GM21786 (cell line): ENCODE measurements around the gene NPAS3.

Experiments
- ATAC-seq: cut with Tn5 transposase; IDR thresholded peaks from one replicate; pipeline ENCODE4 v1.9.1; 2021; ENCODE audit not compliant: unreplicated experiment

Gene NPAS3

GRCh38 chr14:33732175-33732574, 793.5 kb downstream of the NPAS3 start:
- no peak for ATAC-seq

DNA sequence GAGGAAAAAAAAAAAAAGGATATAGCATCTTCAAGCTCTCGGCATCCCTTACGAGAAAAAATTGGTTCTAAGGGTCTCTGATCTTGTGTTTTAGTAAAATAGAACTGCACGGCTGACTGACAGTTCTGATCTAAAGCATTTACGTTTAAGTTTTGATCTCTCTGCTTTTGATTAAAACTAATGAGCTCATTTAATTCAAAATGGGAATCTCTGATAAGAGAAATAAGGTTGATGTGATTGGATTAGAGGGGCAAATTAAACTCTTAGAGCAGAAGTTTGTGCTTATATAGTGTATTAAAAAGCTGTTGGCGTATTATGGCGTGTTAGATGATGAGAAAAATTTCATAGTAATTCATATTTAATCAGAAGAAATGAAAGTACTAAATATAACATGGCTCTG, 794.6 kb downstream of the NPAS3 start:
- no peak for ATAC-seq

GRCh38 chr14:33733721-33734120, 795.0 kb downstream of the NPAS3 start:
- no peak for ATAC-seq

DNA sequence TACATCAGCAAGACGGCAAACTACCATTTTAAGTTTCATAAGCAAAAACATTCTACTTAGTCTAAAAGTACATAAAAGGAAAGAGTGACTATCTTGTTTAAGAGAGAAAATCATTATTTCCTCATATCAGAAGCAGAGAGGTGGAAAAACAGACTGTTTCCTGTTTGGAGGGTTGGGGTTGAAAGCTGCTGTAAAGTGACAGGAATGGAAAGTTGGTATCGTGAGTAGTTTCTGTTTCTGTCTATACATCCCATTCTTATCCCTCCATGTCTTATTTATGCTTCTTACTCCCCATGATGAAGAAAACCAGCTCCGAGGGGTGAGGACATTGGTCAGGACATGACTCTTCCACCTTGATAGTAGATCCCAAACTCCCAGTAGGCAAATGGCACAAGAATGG, 795.7 kb downstream of the NPAS3 start:
- no peak for ATAC-seq

- no peak for ATAC-seq
Observed at GRCh38 chr14:33736299-33736825, 797.7 kb downstream of the NPAS3 start.

DNA sequence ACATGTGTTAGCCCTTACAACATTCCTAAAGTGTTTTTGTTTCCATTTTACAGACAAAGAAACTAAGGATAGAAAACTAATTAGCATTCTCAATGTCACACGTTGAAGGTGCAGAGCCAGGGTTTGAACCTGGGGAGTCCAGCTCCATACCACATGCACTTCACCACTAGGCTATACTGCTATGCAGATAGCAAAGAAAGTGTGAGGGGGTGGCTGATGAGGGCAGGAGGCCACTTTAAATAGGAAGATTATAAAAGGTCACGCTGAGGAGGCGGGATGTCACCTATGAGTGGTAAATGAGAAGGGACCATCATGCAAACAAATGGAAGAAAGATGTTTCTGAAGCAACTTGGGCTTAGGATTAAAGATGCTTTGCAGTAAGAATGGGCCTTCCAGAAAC, 798.3 kb downstream of the NPAS3 start:
- ATAC-seq: no peak

GRCh38 chr14:33737446-33737845, 798.8 kb downstream of the NPAS3 start:
- ATAC-seq: no peak

- no peak for ATAC-seq
Observed at GRCh38 chr14:33738029-33738428, 799.4 kb downstream of the NPAS3 start.

GRCh38 chr14:33738491-33738890, 799.8 kb downstream of the NPAS3 start:
- no peak for ATAC-seq

GRCh38 chr14:33740531-33740930, 801.9 kb downstream of the NPAS3 start:
- ATAC-seq: no peak

DNA sequence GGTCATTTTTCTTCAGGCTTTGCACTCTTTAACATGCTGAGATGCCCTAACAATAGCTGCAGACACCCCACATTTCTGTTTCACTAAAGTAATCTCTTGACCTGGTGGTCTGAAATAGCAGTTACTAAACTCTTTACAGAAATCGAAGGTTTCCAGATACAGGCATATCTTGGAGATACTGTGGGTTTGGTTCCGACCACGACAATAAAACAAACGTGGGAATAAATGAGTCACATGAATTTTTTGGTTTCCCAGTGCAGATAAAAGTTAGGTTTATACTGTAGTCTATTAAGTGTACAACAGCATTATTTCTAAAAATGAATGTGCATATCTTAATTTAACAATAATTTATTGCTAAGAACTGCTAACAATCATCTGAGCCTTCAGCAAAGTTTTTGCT, 803.5 kb downstream of the NPAS3 start:
- no peak for ATAC-seq

DNA sequence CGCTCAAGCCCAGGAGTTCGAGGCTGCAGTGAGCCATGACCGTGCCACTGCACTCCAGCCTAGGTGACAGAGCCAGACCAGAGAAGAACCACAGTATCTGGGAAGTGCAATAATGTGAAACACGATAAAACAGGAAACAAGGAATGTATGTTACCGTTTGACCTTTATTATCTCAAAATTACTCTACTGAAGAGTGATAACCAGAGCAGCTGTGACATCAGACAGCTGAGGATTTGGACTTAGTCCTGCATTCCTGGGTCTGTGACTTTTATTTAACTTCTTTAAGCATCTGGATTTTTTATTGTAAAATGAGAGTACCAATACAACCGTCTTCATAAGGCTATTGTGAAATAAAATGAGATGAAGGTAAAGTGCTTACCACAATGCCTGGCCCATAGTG, 806.5 kb downstream of the NPAS3 start:
- no peak for ATAC-seq

GRCh38 chr14:33747749-33748148, 809.1 kb downstream of the NPAS3 start:
- ATAC-seq: no peak

DNA sequence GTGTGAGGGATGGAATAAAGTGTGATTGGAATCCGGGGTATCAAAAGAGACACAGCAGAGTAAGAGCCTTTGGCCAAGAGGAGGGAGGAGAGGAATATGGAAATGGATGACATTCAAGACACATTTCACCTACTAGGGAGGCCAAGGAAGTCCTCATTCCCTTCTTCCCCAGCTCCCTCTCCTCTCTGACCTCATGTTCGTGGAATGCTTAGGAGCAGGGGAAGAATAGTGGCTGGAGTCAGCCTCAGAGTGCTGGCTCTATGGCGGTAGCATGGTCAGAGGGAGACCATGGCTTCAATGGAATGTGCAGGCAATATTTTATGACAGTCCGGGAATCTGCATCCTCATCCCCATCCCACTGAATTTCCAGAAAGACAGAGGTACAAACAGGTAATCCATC, 815.6 kb downstream of the NPAS3 start:
- no peak for ATAC-seq

- no peak for ATAC-seq
Observed at GRCh38 chr14:33755358-33755757, 816.7 kb downstream of the NPAS3 start.

GRCh38 chr14:33756833-33757232, 818.2 kb downstream of the NPAS3 start:
- no peak for ATAC-seq

- ATAC-seq: no peak
Observed at GRCh38 chr14:33758547-33758946, 819.9 kb downstream of the NPAS3 start.

DNA sequence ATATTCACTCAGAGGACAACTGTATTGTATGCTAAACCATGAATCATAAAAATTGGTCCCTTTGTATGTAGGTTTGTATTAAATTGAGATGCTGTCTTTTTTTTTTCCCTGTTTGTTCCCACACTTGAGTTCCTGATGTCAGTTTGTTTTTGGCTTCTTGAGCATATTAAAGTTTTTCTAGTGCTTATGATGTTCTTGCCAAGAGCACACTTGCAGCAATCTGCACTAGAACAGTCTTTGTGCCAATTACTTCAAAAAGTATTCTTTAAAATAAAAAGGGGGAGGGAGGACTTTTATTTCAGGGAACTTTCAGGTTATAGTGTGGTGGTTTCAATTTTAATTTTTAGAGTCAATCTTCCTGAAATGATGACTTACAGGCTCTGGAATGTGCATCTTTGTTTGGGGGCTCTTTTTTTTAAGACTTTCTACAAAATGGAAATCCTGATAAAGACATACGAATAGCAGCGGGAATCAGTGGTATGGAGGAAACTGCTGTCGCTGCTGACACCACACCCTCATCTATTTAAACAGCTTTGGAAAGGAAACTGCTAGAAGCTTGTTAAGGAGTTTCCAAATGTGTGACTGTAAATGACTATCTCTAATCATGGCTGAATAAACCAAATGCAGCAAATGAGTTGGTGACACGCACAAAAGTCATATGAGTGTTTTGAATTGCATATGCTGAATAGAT, 823.6 kb downstream of the NPAS3 start:
- ATAC-seq: no peak

DNA sequence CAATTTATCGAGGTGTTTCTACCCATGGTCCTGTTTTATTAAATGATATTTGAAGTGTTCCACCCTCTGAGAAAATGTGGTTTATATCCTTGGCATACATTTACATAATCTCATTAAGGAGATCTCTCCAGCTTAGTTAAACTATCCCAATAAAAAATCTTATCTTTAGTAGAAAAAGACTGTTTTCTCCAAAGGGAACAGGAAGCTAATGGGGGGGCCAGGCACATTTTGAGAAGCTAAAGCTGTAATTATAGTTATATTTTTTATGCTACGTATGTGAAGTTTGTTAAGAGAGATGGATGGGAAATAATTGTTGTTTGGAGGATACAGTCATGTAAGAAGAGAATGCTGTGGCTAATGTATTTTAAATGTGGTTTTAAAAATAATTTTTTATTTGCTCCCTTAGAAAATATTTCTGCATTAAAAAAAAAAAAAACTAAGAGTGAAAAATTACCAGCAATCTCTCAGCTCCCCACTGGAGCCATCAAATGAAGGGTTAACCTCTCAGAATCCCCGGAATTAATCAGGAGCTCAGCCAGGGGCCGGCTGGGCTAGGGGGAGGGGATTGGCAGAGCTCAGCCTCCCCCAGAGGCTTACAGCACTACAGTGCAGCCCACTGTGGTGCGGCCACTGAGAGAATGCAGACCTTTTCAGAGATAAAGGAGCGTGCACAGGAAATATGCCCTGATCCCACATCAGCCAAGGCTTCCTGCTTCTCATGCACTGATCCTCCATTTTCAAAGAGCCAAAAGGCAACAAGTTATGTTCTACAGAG, 826.4 kb downstream of the NPAS3 start:
- ATAC-seq: no peak

DNA sequence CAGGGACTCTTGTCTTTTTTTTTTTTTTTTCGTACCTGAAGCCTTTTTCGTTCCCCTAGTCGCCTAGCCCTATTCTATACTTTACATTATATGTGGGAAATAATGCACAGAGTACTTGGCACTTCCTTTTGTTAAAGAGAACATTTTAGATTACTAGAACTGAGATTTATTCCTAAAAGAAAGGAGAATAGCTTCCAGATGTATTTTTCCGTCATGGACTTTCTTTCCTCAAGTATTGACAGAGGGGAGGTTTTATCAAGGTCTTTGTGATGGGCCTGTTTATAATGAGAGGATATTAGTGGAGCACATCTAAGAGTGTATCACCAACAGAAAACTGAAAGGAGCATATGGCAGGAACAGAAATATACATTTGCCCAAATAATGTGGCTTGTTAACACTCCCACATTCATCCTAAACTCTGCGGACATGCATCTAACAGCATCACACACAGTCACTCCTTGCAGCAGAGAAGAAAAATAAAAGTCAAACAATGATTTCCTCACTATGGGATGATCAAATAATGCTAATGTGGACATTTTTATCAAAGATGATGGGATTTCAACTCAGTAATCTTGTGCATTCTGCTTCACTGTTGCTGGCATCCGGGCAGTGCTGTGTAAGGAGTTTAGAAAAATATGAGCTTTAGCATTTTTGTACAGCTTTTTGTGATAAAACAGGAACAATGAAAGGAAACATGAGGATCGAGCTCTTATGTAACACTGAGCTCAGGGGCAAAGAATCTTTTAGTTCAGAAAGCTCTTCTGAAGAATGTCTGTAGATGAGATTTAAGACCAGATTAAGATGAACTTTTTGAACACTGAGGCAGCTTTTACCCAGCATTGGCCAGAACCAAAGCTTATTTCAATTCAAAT, 829.1 kb downstream of the NPAS3 start:
- ATAC-seq: no peak

DNA sequence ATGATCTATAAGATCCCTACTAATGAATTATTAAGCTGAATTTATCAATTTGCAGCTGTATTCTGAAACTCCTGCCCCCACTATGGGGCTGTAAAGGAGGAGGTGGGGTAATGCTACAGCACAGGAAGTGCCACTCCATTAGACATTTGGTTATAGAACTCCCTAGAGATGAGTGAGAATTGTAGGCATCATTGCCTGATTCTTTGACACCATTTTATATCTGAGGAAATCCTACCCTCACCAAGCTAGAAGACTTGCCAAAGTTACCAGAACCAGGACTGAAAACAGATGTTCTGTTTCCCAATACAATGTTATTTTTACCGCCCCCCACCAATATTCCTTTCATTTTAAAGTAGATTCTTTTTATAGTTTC, 829.8 kb downstream of the NPAS3 start:
- no peak for ATAC-seq
